ENCODE data around the gene DLX1.
"Not testable (repeated sequence)": the region's sequence is repeated elsewhere in the genome, so short reads cannot be mapped to it uniquely, and the experiment has no call there.

Gene DLX1

DNA sequence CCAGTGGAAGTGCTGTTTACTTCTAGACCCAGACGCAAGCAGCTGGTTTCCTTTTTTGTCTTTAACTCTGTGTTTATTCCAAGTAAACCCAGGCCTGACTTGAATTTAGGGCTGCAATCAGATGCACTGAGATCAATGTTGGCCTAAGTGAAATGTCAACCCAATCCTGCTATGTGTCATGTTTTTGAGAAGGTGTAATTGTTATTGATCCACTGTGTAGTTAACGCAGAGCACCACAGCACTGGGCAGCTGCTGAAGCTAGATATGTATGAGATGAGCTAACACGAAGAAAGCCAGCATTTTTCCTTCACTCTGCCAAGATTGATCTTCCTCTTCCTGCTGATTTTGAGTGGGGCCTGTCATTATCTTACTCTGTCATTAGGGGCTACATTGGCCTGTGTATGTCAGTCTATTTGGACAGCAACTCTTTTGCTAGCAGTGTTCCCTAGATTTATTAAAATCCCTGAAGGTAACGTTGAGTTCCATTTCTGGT is 18.9 kb upstream of the DLX1 start:
- 83 to 90% methylated on average over 1 to 3 of the region's 4 CpGs for WGBS, 2 experiments (ENCODE audit: insufficient coverage in 2 of 2)
- Histone ChIP-seq H3K9me3 (ENCODE audit: control insufficient read depth, low read length) (no peaks in the 10 kb centered on the region), H3K4me1 (ENCODE audit: control insufficient read depth, insufficient read depth, low read length, poor library complexity, severe bottlenecking) (no peaks in the 10 kb centered on the region), H3K4me3 (ENCODE audit: extremely low read depth, insufficient read depth, low read length, poor library complexity, severe bottlenecking) (no peak overlapping the region), H3K27ac (ENCODE audit: low read depth, low read length, severe bottlenecking) (peak overlapping the region; percentile 31), H3K36me3 (ENCODE audit: control insufficient read depth, insufficient read depth, low read length) (no peaks in the 10 kb centered on the region)

- H3K27ac ChIP-seq (ENCODE audit: low read depth, low read length, severe bottlenecking); H3K4me3 ChIP-seq (ENCODE audit: extremely low read depth, insufficient read depth, low read length, poor library complexity, severe bottlenecking); H3K4me1 ChIP-seq (ENCODE audit: control insufficient read depth, insufficient read depth, low read length, poor library complexity, severe bottlenecking); H3K9me3 ChIP-seq (ENCODE audit: control insufficient read depth, low read length); H3K36me3 ChIP-seq (ENCODE audit: control insufficient read depth, insufficient read depth, low read length): not testable (repeated sequence)
- 60% methylated on average over 1 of the region's 4 CpGs; no CpG with 5 or more reads in 1 of the 2 experiments for WGBS, 2 experiments (ENCODE audit: insufficient coverage in 2 of 2)
These were observed 17.4 kb upstream of the DLX1 start for GRCh38 chr2:172067905-172068304.

DNA sequence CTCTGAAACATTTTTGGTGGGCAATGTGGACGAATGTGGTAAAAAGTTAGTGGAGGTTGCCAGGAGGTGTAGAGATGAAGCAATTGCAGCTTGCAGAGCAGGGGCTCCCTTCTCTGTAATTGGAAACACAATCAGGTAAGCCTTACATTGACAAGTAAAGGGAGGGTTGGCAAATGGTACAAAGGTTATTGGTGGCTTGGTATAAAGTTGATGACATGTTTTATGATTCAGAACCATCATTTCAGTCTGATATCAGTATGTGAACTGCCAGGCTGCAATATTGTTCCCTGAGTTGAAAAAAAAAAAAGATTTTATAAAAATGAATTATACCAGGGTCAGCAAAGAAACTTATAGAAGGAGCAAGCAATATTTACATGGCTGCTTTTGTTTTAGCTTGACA is 14.4 kb upstream of the DLX1 start:
- no peak overlapping the region for H3K4me3 ChIP-seq (ENCODE audit: extremely low read depth, insufficient read depth, low read length, poor library complexity, severe bottlenecking)
- H3K36me3 ChIP-seq (ENCODE audit: control insufficient read depth, insufficient read depth, low read length) = no peaks in the 10 kb centered on the region
- no peak overlapping the region for H3K27ac ChIP-seq (ENCODE audit: low read depth, low read length, severe bottlenecking)
- H3K4me1 ChIP-seq (ENCODE audit: control insufficient read depth, insufficient read depth, low read length, poor library complexity, severe bottlenecking) = peaks cover 6% of the 10 kb centered on the region
- H3K9me3 ChIP-seq (ENCODE audit: control insufficient read depth, low read length) = no peaks in the 10 kb centered on the region
- whole genome bisulfite sequencing, 2 experiments (ENCODE audit: insufficient coverage in 2 of 2) = 78 to 80% methylated on average over 1 of the region's 1 CpG

DNA sequence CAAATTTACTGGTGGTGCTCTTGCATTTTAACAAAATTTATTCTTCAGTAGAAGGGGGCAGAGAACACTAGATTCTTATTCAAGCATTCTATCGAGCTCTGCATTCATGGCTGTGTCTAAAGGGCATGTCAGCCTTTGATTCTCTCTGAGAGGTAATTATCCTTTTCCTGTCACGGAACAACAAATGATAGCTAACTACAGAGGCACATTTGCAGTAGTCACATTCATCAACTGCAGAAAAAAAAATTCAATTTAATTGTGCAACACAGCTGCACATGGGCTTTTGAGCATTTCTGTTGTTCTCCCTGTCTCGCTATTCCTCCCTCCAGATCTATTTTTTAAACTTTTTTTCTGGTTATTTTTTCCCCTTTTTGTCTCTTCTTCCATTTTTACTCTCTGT is 13.0 kb upstream of the DLX1 start:
- H3K36me3 ChIP-seq (ENCODE audit: control insufficient read depth, insufficient read depth, low read length) = no peaks in the 10 kb centered on the region
- H3K4me3 ChIP-seq (ENCODE audit: extremely low read depth, insufficient read depth, low read length, poor library complexity, severe bottlenecking) = no peak overlapping the region
- H3K9me3 ChIP-seq (ENCODE audit: control insufficient read depth, low read length) = no peaks in the 10 kb centered on the region
- H3K27ac ChIP-seq (ENCODE audit: low read depth, low read length, severe bottlenecking) = peak overlapping the region; percentile 54
- whole genome bisulfite sequencing, 2 experiments (ENCODE audit: insufficient coverage in 2 of 2) = 61 to 67% methylated on average over 2 of the region's 3 CpGs
- H3K4me1 ChIP-seq (ENCODE audit: control insufficient read depth, insufficient read depth, low read length, poor library complexity, severe bottlenecking) = peaks cover 6% of the 10 kb centered on the region

GRCh38 chr2:172072706-172073105 is 12.6 kb upstream of the DLX1 start:
- no peaks in the 10 kb centered on the region for H3K9me3 ChIP-seq (ENCODE audit: control insufficient read depth, low read length)
- no peak overlapping the region for H3K4me3 ChIP-seq (ENCODE audit: extremely low read depth, insufficient read depth, low read length, poor library complexity, severe bottlenecking)
- H3K36me3 ChIP-seq (ENCODE audit: control insufficient read depth, insufficient read depth, low read length) = no peaks in the 10 kb centered on the region
- WGBS, 2 experiments (ENCODE audit: insufficient coverage in 2 of 2) = 89 to 100% methylated on average over 1 of the region's 2 CpGs
- H3K4me1 ChIP-seq (ENCODE audit: control insufficient read depth, insufficient read depth, low read length, poor library complexity, severe bottlenecking) = peaks cover 6% of the 10 kb centered on the region
- peak overlapping the region; percentile 36 for H3K27ac ChIP-seq (ENCODE audit: low read depth, low read length, severe bottlenecking)

- 100% methylated on average over 2 of the region's 4 CpGs; no CpG with 5 or more reads in 1 of the 2 experiments for WGBS, 2 experiments (ENCODE audit: insufficient coverage in 2 of 2)
- Histone ChIP-seq H3K9me3 (ENCODE audit: control insufficient read depth, low read length) (no peaks in the 10 kb centered on the region), H3K36me3 (ENCODE audit: control insufficient read depth, insufficient read depth, low read length) (no peaks in the 10 kb centered on the region), H3K27ac (ENCODE audit: low read depth, low read length, severe bottlenecking) (no peak overlapping the region), H3K4me3 (ENCODE audit: extremely low read depth, insufficient read depth, low read length, poor library complexity, severe bottlenecking) (no peak overlapping the region), H3K4me1 (ENCODE audit: control insufficient read depth, insufficient read depth, low read length, poor library complexity, severe bottlenecking) (peaks cover 6% of the 10 kb centered on the region)
These were observed 11.8 kb upstream of the DLX1 start for GRCh38 chr2:172073518-172073917.

GRCh38 chr2:172074254-172074653 is 11.1 kb upstream of the DLX1 start:
- no peak overlapping the region for H3K27ac ChIP-seq (ENCODE audit: low read depth, low read length, severe bottlenecking)
- no peaks in the 10 kb centered on the region for H3K9me3 ChIP-seq (ENCODE audit: control insufficient read depth, low read length)
- H3K4me1 ChIP-seq (ENCODE audit: control insufficient read depth, insufficient read depth, low read length, poor library complexity, severe bottlenecking) = peaks cover 6% of the 10 kb centered on the region
- whole genome bisulfite sequencing, 2 experiments (ENCODE audit: insufficient coverage in 2 of 2) = no CpG with 5 or more reads among the region's 1 CpG
- no peaks in the 10 kb centered on the region for H3K36me3 ChIP-seq (ENCODE audit: control insufficient read depth, insufficient read depth, low read length)
- no peak overlapping the region for H3K4me3 ChIP-seq (ENCODE audit: extremely low read depth, insufficient read depth, low read length, poor library complexity, severe bottlenecking)

- whole genome bisulfite sequencing, 2 experiments (ENCODE audit: insufficient coverage in 2 of 2) = 55 to 73% methylated on average over 2 of the region's 5 CpGs
- Histone ChIP-seq H3K36me3 (ENCODE audit: control insufficient read depth, insufficient read depth, low read length) (no peaks in the 10 kb centered on the region), H3K4me3 (ENCODE audit: extremely low read depth, insufficient read depth, low read length, poor library complexity, severe bottlenecking) (no peak overlapping the region), H3K9me3 (ENCODE audit: control insufficient read depth, low read length) (no peaks in the 10 kb centered on the region), H3K4me1 (ENCODE audit: control insufficient read depth, insufficient read depth, low read length, poor library complexity, severe bottlenecking) (no peaks in the 10 kb centered on the region), H3K27ac (ENCODE audit: low read depth, low read length, severe bottlenecking) (no peak overlapping the region)
These were observed 5.9 kb upstream of the DLX1 start for GRCh38 chr2:172079416-172079815.

- Histone ChIP-seq H3K27ac (ENCODE audit: low read depth, low read length, severe bottlenecking) (no peak overlapping the region), H3K4me1 (ENCODE audit: control insufficient read depth, insufficient read depth, low read length, poor library complexity, severe bottlenecking) (no peaks in the 10 kb centered on the region), H3K36me3 (ENCODE audit: control insufficient read depth, insufficient read depth, low read length) (no peaks in the 10 kb centered on the region), H3K4me3 (ENCODE audit: extremely low read depth, insufficient read depth, low read length, poor library complexity, severe bottlenecking) (no peak overlapping the region), H3K9me3 (ENCODE audit: control insufficient read depth, low read length) (no peaks in the 10 kb centered on the region)
- 6 to 7% methylated on average over 25 to 32 of the region's 38 CpGs for WGBS, 2 experiments (ENCODE audit: insufficient coverage in 2 of 2)
These were observed 5.3 kb upstream of the DLX1 start for GRCh38 chr2:172079838-172080640.

DNA sequence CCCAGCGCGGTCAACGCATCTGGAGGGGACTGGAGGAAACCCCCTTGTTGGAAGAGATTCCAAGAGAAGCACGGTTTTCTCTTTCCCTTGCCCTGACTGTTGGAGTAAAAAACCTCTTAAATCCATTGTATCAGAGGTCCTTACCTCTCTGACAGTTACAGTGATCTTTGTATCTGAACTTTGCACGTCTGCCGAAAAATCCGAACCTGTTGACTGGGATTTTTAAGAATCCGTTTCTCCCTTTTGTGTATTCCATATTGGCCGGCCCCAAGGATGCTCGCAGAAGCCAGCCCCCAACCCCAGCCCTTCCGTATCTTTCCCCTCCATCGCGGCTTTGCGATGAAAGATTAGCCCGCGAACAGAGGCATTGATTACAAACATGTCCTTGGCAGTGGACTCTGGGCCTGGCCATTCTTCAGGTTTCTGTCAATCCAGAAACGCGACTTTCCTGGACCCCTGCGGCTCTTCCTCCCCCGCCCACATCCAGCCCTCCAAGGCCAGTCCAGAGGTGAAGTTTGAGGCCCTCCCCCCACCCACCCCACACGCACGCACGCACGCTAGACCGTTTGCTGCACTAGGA is 4.6 kb upstream of the DLX1 start:
- H3K4me3 ChIP-seq (ENCODE audit: extremely low read depth, insufficient read depth, low read length, poor library complexity, severe bottlenecking) = no peak overlapping the region
- H3K27ac ChIP-seq (ENCODE audit: low read depth, low read length, severe bottlenecking) = no peak overlapping the region
- no peaks in the 10 kb centered on the region for H3K4me1 ChIP-seq (ENCODE audit: control insufficient read depth, insufficient read depth, low read length, poor library complexity, severe bottlenecking)
- no peaks in the 10 kb centered on the region for H3K36me3 ChIP-seq (ENCODE audit: control insufficient read depth, insufficient read depth, low read length)
- no peaks in the 10 kb centered on the region for H3K9me3 ChIP-seq (ENCODE audit: control insufficient read depth, low read length)
- 3 to 5% methylated on average over 15 to 18 of the region's 25 CpGs for WGBS, 2 experiments (ENCODE audit: insufficient coverage in 2 of 2)
